ENCODE data around the gene BCR. TPM values are rescaled to one million over a fixed set of nuclear protein-coding genes. Genes with fewer than 3 reads are reported as not detected.

Gene BCR
- total RNA-seq, 1 donor from 2014 or later: 118 TPM

DNA sequence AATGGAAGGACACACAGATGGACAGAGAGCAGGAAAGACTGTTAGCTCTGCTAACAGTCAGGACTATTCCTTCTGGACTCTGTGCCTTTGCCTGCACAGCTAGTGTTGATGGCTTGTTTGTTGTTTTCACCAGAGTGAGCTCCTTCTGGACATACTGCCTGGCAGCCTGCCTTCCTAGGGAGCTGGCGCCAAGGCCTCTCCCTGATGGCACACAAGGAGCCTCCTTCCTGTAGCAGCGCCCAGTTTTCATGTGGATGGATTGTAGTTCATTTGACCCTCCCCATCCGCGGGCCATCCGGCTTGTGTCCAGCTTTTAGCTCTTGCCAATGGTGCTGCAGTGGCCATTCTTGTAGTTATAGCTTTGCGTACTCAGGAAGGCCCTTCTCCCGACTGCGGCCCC, 16.6 kb upstream of the BCR start:
- no peaks in the 10 kb centered on the region for H3K27me3 ChIP-seq (ENCODE audit: control insufficient read depth, insufficient read depth, low read length)
- H3K4me3 ChIP-seq (ENCODE audit: low read depth, low read length): no peak overlapping the region
- no peaks in the 10 kb centered on the region for H3K36me3 ChIP-seq (ENCODE audit: control insufficient read depth, insufficient read depth, low read length)
- DNase-seq (ENCODE audit: low read depth) (no peak), FAIRE-seq (no peak)
- TF ChIP-seq, protein P1, sequence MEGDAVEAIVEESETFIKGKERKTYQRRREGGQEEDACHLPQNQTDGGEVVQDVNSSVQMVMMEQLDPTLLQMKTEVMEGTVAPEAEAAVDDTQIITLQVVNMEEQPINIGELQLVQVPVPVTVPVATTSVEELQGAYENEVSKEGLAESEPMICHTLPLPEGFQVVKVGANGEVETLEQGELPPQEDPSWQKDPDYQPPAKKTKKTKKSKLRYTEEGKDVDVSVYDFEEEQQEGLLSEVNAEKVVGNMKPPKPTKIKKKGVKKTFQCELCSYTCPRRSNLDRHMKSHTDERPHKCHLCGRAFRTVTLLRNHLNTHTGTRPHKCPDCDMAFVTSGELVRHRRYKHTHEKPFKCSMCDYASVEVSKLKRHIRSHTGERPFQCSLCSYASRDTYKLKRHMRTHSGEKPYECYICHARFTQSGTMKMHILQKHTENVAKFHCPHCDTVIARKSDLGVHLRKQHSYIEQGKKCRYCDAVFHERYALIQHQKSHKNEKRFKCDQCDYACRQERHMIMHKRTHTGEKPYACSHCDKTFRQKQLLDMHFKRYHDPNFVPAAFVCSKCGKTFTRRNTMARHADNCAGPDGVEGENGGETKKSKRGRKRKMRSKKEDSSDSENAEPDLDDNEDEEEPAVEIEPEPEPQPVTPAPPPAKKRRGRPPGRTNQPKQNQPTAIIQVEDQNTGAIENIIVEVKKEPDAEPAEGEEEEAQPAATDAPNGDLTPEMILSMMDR (IDR thresholded peaks at IDR 0.05; ENCODE audit: insufficient read depth, low read length, severe bottlenecking): no peak

DNA sequence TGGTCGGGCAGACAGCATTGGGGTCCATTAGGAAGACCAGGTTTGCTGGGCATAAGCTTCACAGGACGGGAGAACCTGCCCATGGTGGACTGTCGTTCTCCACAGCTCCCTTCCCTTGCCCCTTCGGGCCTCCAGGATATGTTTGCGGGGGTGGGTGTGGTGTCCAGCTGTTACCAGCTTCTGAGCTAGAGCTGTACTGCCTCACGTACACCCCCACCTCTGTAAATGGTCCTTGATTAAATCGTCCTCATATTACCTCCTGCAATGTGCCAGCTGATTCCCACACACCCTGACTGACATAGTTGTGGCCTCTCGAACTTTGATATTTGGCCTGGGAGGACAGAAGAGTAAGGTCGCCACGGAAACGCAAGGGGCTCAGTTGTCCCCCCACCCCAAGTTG, 16.2 kb upstream of the BCR start:
- no peaks in the 10 kb centered on the region for H3K36me3 ChIP-seq (ENCODE audit: control insufficient read depth, insufficient read depth, low read length)
- no peak overlapping the region for H3K4me3 ChIP-seq (ENCODE audit: low read depth, low read length)
- TF ChIP-seq, protein P1 (IDR thresholded peaks at IDR 0.05; ENCODE audit: insufficient read depth, low read length, severe bottlenecking): no peak
- H3K27me3 ChIP-seq (ENCODE audit: control insufficient read depth, insufficient read depth, low read length): no peaks in the 10 kb centered on the region
- DNase-seq (ENCODE audit: low read depth): no peak
- FAIRE-seq: peak; percentile 72

DNA sequence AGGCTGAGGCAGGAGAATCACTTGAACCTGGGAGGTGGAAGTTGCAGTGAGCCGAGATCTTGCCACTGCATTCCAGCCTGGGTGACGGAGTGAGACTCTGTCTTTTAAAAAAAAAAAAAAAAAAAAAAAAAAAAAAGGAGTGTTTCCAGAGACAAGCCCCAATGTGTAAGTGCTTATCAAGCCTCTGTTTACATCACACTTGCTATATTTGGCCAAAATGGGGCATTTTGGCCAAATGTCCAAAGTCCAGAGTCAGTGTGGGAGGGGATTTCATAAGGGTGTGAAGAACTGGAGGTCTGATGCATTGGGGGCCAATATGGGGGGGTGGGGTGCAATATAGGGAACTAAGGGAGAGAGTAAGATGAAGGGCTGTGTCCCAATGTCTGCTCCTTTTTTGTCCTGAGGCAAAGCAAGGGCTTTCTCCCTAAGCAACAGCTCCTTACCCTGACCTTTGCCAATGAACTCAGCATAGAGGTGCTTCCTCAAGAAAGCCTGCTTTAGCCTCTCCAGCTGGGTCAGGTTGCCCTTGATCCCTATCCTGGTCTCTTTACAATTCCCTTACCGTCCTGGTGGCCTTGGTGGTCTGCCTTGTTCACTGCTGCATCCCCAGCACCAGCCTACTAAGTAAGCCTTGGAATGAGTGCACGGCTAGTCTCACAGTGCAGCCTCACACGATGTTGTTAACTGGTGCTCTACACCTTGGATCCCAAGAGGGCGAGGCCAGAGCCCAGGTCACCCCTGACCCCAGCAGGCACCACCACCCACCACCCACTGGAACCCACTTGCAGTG, 14.1 kb upstream of the BCR start:
- no peak for FAIRE-seq
- Histone ChIP-seq H3K27me3 (ENCODE audit: control insufficient read depth, insufficient read depth, low read length) (no peaks in the 10 kb centered on the region), H3K4me3 (ENCODE audit: low read depth, low read length) (no peak overlapping the region), H3K36me3 (ENCODE audit: control insufficient read depth, insufficient read depth, low read length) (no peaks in the 10 kb centered on the region)
- no peak for DNase-seq (ENCODE audit: low read depth)
- TF ChIP-seq, protein P1 (IDR thresholded peaks at IDR 0.05; ENCODE audit: insufficient read depth, low read length, severe bottlenecking): no peak

DNA sequence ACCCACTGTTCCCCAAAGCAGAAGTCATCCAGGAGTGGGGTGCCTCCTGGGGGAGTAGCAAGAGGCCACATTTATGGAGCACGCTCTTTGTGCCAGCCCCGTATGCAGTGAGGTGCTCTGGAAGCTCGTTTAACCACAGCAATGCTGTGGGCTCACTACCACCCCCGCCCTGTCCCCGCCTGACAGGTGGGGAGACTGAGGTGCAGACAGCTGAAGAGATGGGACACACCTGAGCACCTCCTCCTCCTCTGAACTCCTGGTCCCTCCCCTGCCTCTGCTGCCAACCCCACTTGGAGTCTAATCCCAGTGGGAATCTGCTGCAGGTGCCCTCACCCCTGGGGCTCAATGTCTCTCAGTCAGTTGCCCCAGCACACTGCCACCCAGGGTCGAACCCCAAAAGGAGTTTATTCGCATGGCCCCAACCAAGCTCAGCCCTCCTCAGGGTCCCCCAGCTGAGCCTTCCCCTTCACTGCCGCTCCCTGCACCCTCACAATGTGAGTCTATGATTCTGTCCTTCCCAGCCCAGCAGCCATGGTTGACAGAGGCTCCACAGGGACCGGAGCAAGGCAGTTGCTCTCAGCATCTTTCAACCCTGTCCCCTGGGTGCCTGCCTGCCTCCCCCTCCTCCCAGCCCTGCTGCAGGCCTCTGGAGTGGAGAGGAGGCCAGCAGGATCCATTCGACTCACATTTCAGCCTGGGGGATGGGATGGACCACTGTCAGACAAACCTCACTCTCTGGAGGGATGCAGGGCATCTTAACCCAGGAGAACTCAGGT, 13.3 kb upstream of the BCR start:
- no peak for DNase-seq (ENCODE audit: low read depth)
- no peak overlapping the region for H3K4me3 ChIP-seq (ENCODE audit: low read depth, low read length)
- TF ChIP-seq, protein P1 (IDR thresholded peaks at IDR 0.05; ENCODE audit: insufficient read depth, low read length, severe bottlenecking): no peak
- no peaks in the 10 kb centered on the region for H3K27me3 ChIP-seq (ENCODE audit: control insufficient read depth, insufficient read depth, low read length)
- FAIRE-seq: no peak
- no peaks in the 10 kb centered on the region for H3K36me3 ChIP-seq (ENCODE audit: control insufficient read depth, insufficient read depth, low read length)

DNA sequence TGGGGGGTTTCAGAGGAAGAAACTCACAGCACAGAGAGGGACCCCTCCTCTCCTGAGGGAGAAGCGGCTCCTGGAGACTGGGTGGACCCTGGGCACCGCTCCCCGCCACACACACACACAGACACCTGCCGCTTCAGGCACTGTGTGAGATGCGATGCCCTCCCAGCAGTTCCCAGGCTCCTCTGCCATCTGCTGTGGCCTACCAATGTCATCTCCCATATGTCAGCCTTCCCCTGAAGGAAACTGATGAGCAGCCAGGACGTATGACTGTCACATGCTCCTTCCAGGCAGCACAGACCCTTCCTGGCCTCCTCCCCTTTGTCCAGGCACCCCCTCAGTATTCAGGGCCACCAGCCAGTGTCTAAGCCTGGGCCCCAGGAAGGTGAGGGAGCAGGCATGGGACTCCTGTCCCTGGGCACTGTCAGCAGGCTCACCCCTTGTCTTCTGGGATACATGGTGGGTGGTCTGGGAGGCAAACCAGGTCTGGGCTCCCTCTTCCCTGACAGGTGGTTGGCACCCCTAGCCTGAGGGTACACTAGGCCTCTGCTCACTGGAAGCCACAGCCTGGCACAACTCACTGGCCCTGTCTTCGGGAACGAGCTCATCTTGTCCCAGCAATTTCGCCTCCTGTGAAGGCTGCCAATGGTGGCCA, 11.8 kb upstream of the BCR start:
- no peaks in the 10 kb centered on the region for H3K36me3 ChIP-seq (ENCODE audit: control insufficient read depth, insufficient read depth, low read length)
- TF ChIP-seq, protein P1 (IDR thresholded peaks at IDR 0.05; ENCODE audit: insufficient read depth, low read length, severe bottlenecking): no peak
- no peaks in the 10 kb centered on the region for H3K27me3 ChIP-seq (ENCODE audit: control insufficient read depth, insufficient read depth, low read length)
- DNase-seq (ENCODE audit: low read depth): no peak
- H3K4me3 ChIP-seq (ENCODE audit: low read depth, low read length): no peak overlapping the region
- no peak for FAIRE-seq
